GM19372 (cell line): ENCODE measurements around the gene KRTAP5-2.
"Not testable (repeated sequence)": the region's sequence is repeated elsewhere in the genome, so short reads cannot be mapped to it uniquely, and the experiment has no call there.

ENCODE experiments used
- ATAC-seq: cut with Tn5 transposase; IDR thresholded peaks from one replicate; pipeline ENCODE4 v1.9.1; 2021; ENCODE audit warnings: mild to moderate bottlenecking, low read depth, moderate library complexity; ENCODE audit not compliant: unreplicated experiment

The KRTAP5-2 gene

DNA sequence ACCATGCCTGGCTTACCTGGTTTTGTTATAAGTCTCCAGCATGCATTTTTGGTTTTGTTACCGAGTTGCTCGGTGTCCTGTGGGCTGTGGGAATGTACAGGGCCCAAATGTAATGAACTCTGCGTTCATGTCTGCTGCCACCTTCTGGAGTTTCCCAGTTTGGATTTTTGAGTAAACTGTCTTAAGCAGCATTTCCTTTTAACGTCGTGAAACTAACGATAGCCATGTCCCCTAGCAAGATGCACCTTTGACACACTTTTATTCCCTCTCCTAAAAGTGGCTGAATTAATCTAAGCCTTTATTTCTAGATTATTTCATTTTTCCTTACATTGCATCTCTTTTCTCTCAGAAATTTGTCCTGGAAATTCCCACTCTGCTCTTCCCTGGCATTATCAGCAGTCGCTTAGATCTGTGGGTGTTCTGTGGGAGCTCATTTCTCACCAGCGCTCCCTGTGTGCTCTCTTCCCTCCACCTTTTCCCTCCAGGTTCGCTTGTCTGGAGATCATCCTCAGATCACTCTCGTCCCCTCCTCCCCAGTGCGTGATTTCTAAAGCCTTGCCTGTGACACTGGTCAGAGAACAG is 2.0 kb downstream of the KRTAP5-2 start:
- not testable (repeated sequence) for ATAC-seq

DNA sequence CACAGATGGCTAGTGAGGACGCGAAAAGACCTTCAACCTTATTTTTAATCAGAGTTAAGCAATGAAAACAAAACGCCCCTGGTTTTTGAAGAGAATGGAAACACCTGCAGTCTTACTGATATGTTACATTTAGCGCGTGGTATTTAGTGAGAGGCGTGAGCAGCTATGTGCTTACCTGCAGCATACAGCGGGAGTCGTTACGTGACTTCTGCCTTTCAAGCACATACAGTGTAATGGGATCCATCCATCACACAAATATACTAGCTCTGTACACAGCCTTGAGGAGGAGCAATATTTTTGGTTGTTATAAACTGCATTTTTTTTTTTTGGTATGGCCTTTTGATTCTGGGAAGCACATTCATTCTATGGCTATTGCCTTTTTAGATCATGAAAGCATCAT is 5.5 kb downstream of the KRTAP5-2 start:
- no peak for ATAC-seq

DNA sequence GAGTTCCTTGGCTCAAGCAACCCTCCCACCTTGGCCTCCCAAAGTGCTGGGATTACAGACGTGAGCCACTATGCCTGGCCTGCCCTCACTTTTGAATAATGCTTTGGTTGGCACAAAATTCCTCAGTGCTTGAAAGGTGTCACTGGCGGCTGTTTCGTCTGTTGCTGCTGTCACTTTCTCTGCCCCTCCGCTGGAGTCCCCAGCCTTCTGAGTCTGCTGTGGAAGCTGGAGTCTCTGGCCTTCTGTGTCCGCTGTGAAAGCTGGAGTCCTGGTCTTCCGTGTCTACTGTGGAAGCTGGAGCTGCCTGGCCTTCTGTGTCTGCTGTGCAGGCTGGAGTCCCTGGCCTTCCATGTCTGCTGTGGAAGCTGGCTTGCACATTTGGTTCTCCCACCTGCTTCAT is 8.1 kb downstream of the KRTAP5-2 start:
- ATAC-seq = no peak

DNA sequence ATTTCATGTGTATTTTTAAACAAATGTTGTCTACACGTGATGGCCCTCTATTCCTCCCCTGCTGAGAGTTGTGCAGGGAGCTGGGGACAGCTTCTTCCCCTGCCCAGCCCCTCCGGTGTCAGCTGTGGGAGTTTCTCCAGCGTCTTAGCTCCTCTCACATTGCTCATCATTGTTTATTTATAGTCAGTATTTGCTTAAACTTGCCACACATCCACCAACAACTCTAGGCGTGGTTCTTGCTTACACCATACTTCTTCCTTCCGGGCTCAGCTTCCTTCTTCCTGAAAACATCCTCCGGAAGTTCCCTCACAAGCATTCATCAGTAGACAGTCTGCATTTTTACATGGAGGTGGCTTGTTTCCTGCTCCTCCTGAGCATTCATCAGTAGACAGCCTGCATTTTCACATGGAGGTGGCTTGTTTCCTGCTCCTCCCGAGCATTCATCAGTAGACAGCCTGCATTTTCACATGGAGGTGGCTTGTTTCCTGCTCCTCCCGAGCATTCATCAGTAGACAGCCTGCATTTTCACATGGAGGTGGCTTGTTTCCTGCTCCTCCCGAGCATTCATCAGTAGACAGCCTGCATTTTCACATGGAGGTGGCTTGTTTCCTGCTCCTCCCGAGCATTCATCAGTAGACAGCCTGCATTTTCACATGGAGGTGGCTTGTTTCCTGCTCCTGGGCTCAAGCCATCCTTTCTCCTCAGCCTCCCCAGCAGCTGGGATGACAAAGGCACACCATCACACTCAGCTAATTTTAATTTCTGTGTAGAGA is 8.7 kb downstream of the KRTAP5-2 start:
- ATAC-seq = not testable (repeated sequence)

DNA sequence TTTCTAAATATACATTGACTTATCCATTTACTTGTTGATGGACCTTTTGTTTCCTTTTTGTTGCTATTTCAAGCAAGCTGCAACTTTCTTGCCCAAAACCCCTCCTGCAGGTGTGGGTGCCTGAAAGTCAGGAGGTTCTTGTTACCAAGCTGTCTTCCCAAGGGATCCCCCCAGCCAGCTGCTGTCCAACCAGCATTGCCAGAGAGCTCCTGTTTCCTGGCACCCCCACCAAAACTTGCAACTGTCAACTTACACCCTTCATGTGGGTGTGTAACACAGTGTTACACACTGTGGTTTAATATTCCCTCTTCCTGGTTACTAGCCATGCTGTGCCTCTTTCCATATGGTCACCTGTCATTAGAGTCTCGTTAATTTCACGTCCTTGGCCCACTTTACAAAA is 11.4 kb downstream of the KRTAP5-2 start:
- no peak for ATAC-seq

DNA sequence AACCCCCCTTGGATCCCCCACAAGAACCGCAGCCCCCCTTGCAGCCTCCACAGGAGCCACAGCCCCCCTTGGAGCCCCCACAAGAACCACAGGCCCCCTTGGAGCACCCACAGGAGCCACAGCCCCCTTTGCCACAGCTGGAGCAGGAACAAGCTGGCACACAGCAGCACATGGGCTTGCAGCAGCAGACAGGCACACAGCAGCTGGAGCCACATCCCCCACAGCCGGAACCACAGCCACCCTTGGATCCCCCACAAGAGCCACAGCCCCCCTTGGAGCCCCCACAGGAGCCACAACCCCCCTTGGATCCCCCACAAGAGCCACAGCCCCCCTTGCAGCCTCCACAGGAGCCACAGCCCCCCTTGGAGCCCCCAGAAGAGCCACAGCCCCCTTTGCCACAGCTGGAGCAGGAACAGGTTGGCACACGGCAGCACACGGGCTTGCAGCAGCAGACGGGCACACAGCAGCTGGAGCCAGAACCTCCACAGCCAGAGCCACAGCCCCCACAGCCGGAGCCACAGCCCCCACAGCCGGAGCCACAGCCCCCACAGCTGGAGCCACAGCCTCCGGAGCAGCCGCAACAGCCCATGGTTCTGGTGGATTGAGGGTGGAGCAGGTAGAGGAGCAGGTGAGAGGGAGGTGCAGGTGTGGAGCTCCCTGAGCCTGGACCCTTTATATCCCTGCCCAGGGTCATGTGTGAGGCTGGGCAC is 13.3 kb downstream of the KRTAP5-2 start, which contains the start of gene KRTAP5-1:
TSS of gene KRTAP5-1 (minus strand) at position 623 of the 710 bp plus-strand sequence. CDS start at position 589, 34 bp downstream.
- ATAC-seq = not testable (repeated sequence)

DNA sequence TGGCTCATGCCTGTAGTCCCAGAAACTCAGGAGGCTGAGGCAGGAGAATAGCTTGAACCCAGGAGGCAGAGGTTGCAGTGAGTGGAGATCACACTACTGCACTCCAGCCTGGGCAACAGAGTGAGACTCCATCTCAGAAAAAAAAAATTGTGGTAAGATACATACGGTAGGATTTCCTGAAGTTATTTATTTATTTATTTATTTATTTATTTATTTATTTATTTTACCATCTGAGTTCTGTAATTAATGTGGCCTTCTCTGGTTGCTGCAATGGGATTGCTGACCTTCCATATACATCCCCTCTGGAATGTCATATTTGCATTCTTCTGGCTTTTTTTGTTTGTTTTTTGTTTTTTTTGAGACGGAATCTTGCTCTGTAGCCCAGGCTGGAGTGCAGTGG is 15.2 kb downstream of the KRTAP5-2 start:
- not testable (repeated sequence) for ATAC-seq

DNA sequence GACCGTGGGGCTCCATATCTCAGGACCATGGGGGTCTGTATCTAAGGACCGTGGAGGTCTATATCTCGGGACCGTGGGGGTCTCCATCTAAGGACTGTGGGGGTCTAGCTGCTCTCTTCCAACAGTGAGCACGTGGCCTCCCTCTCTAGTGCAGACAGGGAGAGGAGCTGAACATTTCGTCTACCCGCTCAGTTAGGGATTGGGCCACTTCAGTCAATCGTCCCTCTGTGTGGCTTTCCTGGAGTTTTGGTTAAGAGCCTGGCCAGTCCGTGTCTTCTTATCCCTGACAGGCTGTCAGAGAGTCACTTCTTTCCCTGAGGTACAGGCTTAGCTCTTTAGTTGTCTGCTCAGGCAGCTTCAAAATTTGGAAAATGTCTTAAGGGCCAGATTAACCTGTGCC is 16.1 kb downstream of the KRTAP5-2 start:
- no peak for ATAC-seq

DNA sequence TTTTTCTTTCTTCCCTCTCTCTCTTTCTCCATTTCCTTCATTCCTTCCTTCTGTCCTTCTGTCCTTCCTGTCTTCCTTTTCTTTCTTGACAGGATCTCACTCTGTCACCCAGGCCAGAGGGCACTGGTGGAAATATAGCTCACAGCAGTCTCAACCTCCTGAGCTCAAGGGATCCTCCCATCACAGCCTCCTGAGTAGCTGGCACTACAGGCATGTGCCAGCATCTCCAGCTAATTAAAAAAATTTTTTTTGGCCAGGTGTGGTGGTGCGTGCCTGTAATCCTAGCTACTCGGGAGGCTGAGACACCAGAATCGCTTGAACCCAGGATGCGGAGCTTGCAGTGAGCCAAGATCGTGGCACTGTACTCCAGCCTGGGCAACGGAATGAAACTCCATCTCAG is 21.3 kb downstream of the KRTAP5-2 start:
- no peak for ATAC-seq

DNA sequence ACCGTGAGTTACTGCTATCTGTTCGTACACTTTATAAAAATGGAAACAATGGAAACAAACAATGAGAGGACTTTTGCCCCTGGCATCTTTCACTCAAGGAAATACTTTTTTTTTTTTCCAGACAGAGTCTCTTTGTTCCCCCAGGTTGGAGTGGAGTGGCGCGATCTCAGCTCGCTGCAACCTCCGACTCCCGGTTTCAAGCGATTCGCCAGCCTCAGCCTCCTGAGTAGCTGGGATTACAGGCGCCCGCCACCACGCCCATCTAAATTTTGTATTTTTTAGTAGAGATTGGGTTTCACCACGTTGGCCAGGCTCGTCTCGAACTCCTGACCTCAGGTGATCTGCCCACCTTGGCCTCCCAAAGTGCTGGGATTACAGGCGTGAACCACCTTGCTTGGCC is 22.3 kb downstream of the KRTAP5-2 start:
- ATAC-seq = not testable (repeated sequence)

DNA sequence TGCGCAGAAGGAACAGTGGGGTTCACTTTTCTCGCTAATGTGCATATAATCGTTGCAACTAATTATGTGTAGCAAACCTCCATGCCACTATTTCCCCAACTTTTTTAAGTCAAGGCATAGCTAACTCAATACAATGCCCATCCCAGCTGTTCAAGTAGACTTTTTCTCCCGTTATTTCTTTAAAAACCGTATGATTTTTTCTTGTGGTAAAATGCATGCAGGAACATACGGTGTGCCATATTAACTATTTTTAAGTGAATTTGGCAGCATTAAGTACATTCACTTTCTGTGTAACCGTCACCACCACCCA is 23.2 kb downstream of the KRTAP5-2 start:
- no peak for ATAC-seq

DNA sequence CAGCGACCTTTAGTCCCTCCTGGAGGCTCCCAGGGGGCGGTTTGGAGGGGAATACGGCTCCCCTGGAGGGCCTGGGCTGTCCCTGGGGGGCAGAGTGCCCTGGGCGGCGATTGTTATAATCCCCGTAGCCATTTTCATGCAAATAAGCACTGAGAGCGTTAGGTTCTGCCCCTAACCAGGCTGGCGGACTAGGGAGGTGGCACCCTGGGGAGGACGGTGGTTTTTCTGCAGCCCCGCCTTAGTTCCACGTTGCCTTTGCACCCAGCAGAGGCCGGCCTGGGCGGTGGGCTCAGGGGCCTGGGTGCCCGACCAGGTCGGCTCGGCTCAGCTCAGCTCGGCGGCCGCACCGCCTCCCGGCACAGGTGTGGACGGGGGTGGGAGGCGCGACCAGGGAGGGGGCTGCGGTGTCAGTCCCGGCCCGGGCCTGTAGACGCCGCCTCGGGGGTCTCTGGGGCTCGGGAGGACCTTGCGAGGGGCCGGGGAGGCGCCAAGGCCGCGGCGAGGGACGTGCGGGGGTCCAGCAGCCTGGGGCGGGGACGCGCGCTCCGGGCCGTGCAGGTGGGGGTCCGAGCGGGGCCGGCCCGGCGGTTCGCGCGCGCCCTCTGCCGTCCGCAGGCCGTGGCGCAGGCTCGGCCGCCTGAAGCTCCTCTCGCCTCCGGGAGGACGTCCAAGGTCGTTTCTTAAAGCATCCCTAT is 23.7 kb downstream of the KRTAP5-2 start:
- peak; percentile 47 for ATAC-seq

DNA sequence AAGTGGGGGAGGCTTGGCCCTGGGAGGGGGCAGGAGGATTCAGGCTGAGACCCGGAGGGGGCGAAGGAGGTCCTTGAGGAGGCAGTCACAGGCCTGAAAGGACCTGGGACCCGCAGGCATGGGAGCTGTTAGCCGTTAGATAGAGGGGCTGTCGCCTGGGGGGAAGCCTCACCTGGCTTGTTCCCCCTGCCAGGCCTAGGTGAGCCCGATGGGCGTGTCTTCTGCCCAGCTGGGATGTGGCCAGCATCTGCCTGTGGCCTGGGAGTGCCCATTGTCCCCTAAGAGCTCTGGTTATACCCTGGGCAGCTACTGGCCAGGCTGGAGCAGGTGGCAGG is 24.2 kb downstream of the KRTAP5-2 start:
- ATAC-seq = no peak

DNA sequence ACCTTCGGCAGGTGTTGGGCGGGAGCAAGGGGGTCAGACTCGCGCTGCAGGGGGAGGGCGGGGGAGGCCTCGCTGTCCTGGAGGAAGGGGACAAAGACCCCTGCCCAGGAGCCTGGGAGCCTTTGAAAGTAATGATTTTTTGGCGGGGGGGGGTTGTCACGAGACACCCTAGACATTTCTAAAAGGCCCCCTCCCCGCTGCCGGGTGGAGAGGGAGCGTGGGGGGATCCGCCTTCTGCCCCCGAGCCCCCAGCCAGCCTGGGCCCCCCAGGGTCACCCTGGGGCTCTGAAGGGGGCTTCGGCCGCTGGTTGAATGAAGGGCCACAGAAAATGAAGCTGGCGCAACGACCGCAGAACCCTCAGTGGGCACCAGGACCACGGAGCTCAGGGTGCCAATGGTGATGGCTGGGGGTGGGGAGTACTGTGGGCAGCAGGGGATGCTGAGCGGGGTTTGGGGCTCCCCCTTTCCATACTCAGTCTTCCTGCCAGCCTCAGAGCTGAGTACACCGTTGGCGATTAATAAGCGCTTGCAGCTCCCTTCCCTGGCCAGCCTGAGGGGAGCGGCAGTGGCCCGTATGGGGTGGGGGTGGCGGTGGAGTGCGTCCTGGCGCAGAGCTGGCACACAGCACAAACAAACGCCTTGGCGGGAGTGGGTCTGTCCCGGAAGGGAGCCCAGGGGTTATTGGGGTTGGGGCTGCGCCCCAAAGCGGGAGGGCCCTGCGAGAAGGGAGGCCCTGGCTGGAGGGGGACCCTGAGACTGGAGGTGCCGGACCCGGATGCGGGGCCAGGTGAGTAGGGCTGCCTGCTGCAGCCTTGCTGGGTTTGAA is 24.8 kb downstream of the KRTAP5-2 start:
- no peak for ATAC-seq

DNA sequence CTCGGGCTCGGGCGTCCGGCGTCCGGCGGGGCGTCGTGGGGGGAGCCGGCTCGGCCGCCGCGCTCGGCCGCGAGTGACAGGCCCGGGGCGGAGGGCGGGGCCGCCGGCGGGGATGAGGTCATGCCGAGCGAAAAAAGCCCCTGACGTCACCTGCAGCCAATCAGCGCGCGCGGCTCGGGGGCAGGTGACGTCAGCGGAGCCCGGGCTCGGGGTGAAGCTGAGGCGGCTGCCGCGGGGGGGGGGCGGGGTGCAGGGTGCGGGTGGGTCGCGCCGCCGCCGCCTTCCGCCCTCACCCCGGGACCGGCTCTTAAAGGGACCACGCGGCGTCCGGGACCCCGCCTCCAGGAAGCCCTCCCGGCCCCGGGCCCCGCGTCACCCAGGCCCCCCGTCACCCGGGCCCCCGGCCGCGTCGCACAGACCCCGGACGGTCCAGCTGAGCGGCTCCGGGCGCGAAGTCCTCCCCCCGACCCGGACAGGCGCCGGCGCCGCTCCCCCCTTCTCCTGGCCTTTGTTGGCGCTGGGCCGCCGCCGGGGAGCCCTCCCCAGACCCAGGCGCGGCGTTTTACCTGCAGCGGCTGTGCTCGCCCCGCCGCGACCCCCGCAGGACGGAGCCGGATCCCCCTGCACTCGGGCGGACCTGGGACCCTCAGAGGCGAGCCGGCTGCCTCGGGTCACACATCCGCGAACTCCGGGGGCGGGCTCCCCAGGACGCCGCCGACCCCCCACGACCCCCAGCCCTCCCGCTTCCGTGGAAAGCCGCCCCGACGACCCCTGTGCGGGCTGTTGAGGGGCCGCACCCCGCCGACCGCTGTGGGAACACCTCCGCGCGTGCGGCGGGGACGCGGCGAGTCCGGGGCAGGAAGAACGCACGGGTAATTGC is 25.7 kb downstream of the KRTAP5-2 start, which contains the start of gene DUSP8:
TSS of gene DUSP8 (minus strand) at position 75 of the 880 bp plus-strand sequence. CDS start 6,445 bp downstream, outside the sequence.
- ATAC-seq = peak; percentile 58

DNA sequence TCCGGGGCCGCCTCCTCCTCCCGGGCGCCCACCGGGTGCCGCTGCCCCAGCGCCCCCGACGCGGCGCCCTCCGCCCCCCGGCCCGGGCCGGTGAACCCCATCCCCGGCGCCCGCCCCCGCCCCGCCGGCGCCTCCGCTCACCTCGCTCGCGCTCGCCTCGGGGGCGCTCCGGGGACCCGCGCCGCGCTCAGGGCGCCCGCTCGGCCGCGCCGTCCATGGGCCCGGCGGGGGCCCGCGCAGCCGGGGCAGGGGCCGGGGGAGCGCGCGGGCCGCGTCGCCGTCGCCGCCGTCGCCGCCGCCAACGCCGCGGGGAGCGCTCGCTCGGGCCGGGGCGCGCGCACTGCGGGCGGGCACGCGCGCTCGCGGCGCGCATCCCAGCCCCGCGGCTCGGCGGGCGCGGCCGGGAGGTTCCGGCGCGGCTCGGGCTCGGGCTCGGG is 26.3 kb downstream of the KRTAP5-2 start:
- ATAC-seq = no peak

DNA sequence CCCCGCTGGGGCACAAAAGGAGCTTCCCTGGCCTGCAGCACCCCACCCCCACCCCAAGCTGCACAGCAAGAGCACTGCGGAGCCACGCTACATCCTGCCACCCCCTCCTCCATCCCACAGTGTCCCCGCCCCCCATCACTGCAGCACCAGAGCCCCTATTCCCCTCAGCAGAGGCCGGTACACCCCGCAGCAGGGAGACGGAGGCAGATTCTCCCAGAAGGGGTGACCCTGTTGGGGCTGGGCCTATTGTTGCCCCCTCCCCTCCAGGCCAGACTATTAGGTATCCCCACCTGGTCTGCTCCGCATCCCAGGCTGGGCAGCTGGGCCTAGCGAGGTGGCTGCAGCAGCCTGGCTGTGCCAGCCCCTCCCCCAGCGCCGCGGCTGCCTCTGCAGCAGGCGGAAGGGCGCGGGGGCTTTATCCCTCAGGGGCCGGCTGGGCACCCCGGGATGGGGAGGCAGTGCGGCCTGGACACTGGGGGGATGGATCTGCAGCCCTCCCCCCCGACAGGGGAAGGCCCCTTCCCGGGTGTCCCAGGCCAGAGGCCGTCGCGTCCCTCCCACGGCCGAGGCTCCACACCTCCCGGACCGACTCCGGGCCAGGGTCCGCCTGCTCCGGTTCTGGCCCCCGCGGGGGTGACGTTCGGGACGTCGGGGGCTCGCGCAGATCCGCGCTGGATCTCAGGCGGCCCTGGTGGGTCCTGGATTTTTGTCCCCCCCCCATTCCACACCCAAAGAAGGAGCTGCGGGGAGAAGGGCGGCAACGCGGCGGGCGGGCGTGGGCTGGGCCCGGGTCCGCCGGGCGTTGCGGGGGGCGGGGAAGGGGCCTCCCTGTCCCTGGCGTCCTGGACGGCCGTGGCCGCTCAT is 27.0 kb downstream of the KRTAP5-2 start:
- ATAC-seq = no peak

DNA sequence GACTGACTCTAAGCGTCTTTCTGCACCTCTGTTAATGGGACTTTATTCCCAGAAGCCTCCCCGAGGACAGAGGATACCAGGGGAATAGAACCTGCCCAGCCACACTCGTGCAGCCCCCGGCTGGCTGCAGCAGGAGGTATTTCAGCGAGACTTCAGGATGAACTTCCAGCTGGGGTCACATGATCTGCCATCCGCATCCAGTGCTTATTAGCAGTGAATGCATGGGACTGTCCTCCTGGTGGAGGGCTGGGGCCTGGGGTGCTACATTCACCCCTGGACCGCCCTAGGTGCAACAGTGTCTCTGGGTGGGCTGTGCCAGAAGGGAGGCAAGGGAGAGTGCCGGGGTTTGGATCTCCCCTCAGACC is 27.6 kb downstream of the KRTAP5-2 start:
- ATAC-seq = no peak
